HEK293 (cell line): ENCODE measurements around the gene STK16.

ENCODE experiments used
- CTCF ChIA-PET: fragments of 350-600 bp; formaldehyde crosslinking; extraction: SDS; loops from one replicate; lab custom pipeline; 2021; ENCODE audit warnings: antibody characterized with exemption; lab: Yijun Ruan, JAX
- POLR2A ChIA-PET: fragments of 300-600 bp; formaldehyde crosslinking; extraction: SDS; loops from one replicate; lab custom pipeline; 2020; ENCODE audit warnings: antibody characterized with exemption, inconsistent platforms; lab: Yijun Ruan, JAX
- H3K27ac ChIP-seq: fragments of 200-500 bp; sonication (Bioruptor generic); 2 replicates; pipeline ENCODE4 v1.5.1; 2014; ENCODE audit warnings: low read depth, low read length, control low read depth, inconsistent platforms; ENCODE audit errors: extremely low read depth
- H3K36me3 ChIP-seq, 2 experiments: fragments of 200-500 bp in 1 of 2; sonication (Bioruptor generic) in 1 of 2; 1 replicate in 1 of 2; 2 replicates in 1 of 2; pipeline ENCODE4 v1.5.1; 2014 to 2017; ENCODE audit warnings: inconsistent platforms in 2 of 2, low read length in 2 of 2; ENCODE audit not compliant: control insufficient read depth in 2 of 2, insufficient read depth in 1 of 2
- H3K4me1 ChIP-seq: fragments of 200-500 bp; sonication (Bioruptor generic); 2 replicates; pipeline ENCODE4 v1.5.1; 2014; ENCODE audit warnings: mild to moderate bottlenecking, low read length, inconsistent platforms; ENCODE audit not compliant: control insufficient read depth, insufficient read depth
- H3K4me3 ChIP-seq: 2 replicates; pipeline ENCODE4 v1.5.1; 2011; ENCODE audit warnings: low read depth, mild to moderate bottlenecking, control low read depth, low read length, moderate library complexity
- H3K9me3 ChIP-seq: fragments of 200-500 bp; sonication (Bioruptor generic); 2 replicates; pipeline ENCODE4 v1.5.1; 2014; ENCODE audit warnings: low read depth, low read length, inconsistent platforms; ENCODE audit not compliant: control insufficient read depth, insufficient read depth
- EGR2 ChIP-seq: fragments of 450-650 bp; formaldehyde crosslinking; IDR thresholded peaks from 2 replicates; pipeline ENCODE4 v1.5.1; 2016; ENCODE audit warnings: low read depth, missing biosample characterization, missing genetic modification characterization
- HOXA7 ChIP-seq: sonication (generic); formaldehyde crosslinking; IDR thresholded peaks from 2 replicates; pipeline ENCODE4 v1.8.1; 2022; ENCODE audit warnings: missing genetic modification reagents, borderline replicate concordance
- INSM2 ChIP-seq: fragments of 450-650 bp; formaldehyde crosslinking; IDR thresholded peaks from 2 replicates; pipeline ENCODE4 v1.5.1; 2016; ENCODE audit warnings: missing biosample characterization, missing genetic modification characterization
- KLF7 ChIP-seq: fragments of 450-650 bp; formaldehyde crosslinking; IDR thresholded peaks from 2 replicates; pipeline ENCODE4 v1.5.1; 2016; ENCODE audit warnings: missing biosample characterization, missing genetic modification characterization, borderline replicate concordance
- PBX3 ChIP-seq: sonication (generic); formaldehyde crosslinking; IDR thresholded peaks from 2 replicates; pipeline ENCODE4 v1.8.1; 2022; ENCODE audit warnings: mild to moderate bottlenecking, moderate library complexity, missing genetic modification reagents
- ZNF121 ChIP-seq: fragments of 450-650 bp; formaldehyde crosslinking; IDR thresholded peaks from 2 replicates; pipeline ENCODE4 v1.5.1; 2016; ENCODE audit warnings: missing biosample characterization, missing genetic modification characterization
- ZNF2 ChIP-seq: fragments of 450-650 bp; formaldehyde crosslinking; IDR thresholded peaks from 2 replicates; pipeline ENCODE4 v1.5.1; 2016; ENCODE audit warnings: missing biosample characterization, missing genetic modification characterization
- ZNF239 ChIP-seq: fragments of 450-650 bp; formaldehyde crosslinking; IDR thresholded peaks from 2 replicates; pipeline ENCODE4 v1.5.1; 2016; ENCODE audit warnings: missing biosample characterization, missing genetic modification characterization
- ZNF266 ChIP-seq: fragments of 450-650 bp; formaldehyde crosslinking; IDR thresholded peaks from 2 replicates; pipeline ENCODE4 v1.5.1; 2016; ENCODE audit warnings: missing biosample characterization, missing genetic modification characterization, low read depth
- ZNF302 ChIP-seq: fragments of 450-650 bp; formaldehyde crosslinking; IDR thresholded peaks from 2 replicates; pipeline ENCODE4 v1.5.1; 2016; ENCODE audit warnings: missing biosample characterization, missing genetic modification characterization, low read depth
- ZNF324 ChIP-seq: fragments of 450-650 bp; formaldehyde crosslinking; IDR thresholded peaks from 2 replicates; pipeline ENCODE4 v1.5.1; 2016; ENCODE audit warnings: missing biosample characterization, missing genetic modification characterization
- ZNF354C ChIP-seq: fragments of 450-650 bp; formaldehyde crosslinking; IDR thresholded peaks from 2 replicates; pipeline ENCODE4 v1.5.1; 2016; ENCODE audit warnings: missing biosample characterization, missing genetic modification characterization, low read depth, borderline replicate concordance
- ZNF366 ChIP-seq: fragments of 450-650 bp; formaldehyde crosslinking; conservative IDR thresholded peaks from 2 replicates; pipeline ENCODE4 v1.5.1; 2016; ENCODE audit warnings: missing biosample characterization, missing genetic modification characterization
- ZNF423 ChIP-seq: fragments of 450-650 bp; formaldehyde crosslinking; IDR thresholded peaks from 2 replicates; pipeline ENCODE4 v1.5.1; 2016; ENCODE audit warnings: missing biosample characterization, missing genetic modification characterization
- ZNF473 ChIP-seq: fragments of 450-650 bp; formaldehyde crosslinking; IDR thresholded peaks from 2 replicates; pipeline ENCODE4 v1.5.1; 2017; ENCODE audit warnings: missing biosample characterization, missing genetic modification characterization
- ZNF514 ChIP-seq: fragments of 450-650 bp; formaldehyde crosslinking; IDR thresholded peaks from 2 replicates; pipeline ENCODE4 v1.5.1; 2016; ENCODE audit warnings: missing biosample characterization, missing genetic modification characterization
- ZNF707 ChIP-seq: fragments of 450-650 bp; formaldehyde crosslinking; IDR thresholded peaks from 2 replicates; pipeline ENCODE4 v1.5.1; 2016; ENCODE audit warnings: missing biosample characterization, missing genetic modification characterization
- ZNF791 ChIP-seq: fragments of 450-650 bp; formaldehyde crosslinking; IDR thresholded peaks from 2 replicates; pipeline ENCODE4 v1.5.1; 2016; ENCODE audit warnings: missing biosample characterization, missing genetic modification characterization
- ZXDB ChIP-seq: fragments of 450-650 bp; formaldehyde crosslinking; IDR thresholded peaks from 2 replicates; pipeline ENCODE4 v1.5.1; 2016; ENCODE audit warnings: missing biosample characterization, missing genetic modification characterization
- TF ChIP-seq, protein P1 (sequence below): fragments of 450-650 bp; formaldehyde crosslinking; IDR thresholded peaks from 2 replicates; pipeline ENCODE4 v1.5.1; 2017; ENCODE audit warnings: missing biosample characterization, missing genetic modification characterization
- TF ChIP-seq, protein P2 (sequence below): fragments of 450-650 bp; formaldehyde crosslinking; IDR thresholded peaks from 2 replicates; pipeline ENCODE4 v1.5.1; 2016; ENCODE audit warnings: missing biosample characterization, missing genetic modification characterization
- TF ChIP-seq, protein P3 (sequence below): fragments of 450-650 bp; formaldehyde crosslinking; IDR thresholded peaks from 2 replicates; pipeline ENCODE4 v1.5.1; 2016; ENCODE audit warnings: missing biosample characterization, missing genetic modification characterization

The STK16 gene

DNA sequence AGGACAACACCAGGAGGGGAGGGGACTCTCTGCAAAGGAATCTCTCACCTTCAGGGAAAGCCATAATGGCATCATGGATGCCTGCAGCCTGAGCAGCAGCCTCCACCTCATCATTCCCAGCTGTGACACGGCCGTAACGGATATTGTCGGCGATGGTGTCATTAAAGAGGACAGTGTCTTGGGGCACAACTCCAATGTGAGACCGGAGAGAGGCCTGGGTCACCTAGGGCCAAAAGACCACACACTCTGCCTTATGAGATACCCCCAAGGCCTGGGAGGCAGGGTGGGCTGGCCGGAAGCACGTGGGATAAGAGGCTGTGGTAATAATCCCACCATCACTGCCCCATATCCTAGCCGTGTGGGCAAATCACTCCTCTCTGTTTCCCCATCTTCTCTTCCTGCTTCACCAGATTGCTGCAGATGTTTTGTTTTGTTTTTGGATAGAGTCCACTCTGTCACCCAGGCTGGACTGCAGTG is 34.4 kb upstream of the STK16 start (continued):
- TF ChIP-seq EGR2 (tag by site-specific recombination) (no peak), ZNF239 (no peak), ZNF324 (tag by site-specific recombination) (no peak), ZNF354C (tag by site-specific recombination) (no peak), ZNF514 (tag by site-specific recombination) (no peak), HOXA7 (no peak), PBX3 (CRISPR knock-in tag) (no peak), ZNF791 (no peak), ZNF2 (no peak), ZNF302 (tag by site-specific recombination) (no peak)
- TF ChIP-seq, protein P1, sequence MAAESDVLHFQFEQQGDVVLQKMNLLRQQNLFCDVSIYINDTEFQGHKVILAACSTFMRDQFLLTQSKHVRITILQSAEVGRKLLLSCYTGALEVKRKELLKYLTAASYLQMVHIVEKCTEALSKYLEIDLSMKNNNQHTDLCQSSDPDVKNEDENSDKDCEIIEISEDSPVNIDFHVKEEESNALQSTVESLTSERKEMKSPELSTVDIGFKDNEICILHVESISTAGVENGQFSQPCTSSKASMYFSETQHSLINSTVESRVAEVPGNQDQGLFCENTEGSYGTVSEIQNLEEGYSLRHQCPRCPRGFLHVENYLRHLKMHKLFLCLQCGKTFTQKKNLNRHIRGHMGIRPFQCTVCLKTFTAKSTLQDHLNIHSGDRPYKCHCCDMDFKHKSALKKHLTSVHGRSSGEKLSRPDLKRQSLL (tag by site-specific recombination): no peak

GRCh38 chr2:219213026-219213415 is 32.3 kb upstream of the STK16 start:
- TF ChIP-seq ZNF266 (tag by site-specific recombination): no peak
- TF ChIP-seq KLF7: no peak
- no peak for TF ChIP-seq ZNF121 (tag by site-specific recombination)
- no peak for TF ChIP-seq ZXDB
- no peak for TF ChIP-seq ZNF423 (tag by site-specific recombination)
- TF ChIP-seq ZNF473 (tag by site-specific recombination): no peak
- TF ChIP-seq ZNF366: no peak
- TF ChIP-seq, protein P2, sequence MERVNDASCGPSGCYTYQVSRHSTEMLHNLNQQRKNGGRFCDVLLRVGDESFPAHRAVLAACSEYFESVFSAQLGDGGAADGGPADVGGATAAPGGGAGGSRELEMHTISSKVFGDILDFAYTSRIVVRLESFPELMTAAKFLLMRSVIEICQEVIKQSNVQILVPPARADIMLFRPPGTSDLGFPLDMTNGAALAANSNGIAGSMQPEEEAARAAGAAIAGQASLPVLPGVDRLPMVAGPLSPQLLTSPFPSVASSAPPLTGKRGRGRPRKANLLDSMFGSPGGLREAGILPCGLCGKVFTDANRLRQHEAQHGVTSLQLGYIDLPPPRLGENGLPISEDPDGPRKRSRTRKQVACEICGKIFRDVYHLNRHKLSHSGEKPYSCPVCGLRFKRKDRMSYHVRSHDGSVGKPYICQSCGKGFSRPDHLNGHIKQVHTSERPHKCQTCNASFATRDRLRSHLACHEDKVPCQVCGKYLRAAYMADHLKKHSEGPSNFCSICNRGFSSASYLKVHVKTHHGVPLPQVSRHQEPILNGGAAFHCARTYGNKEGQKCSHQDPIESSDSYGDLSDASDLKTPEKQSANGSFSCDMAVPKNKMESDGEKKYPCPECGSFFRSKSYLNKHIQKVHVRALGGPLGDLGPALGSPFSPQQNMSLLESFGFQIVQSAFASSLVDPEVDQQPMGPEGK (tag by site-specific recombination): no peak
- TF ChIP-seq, protein P3, sequence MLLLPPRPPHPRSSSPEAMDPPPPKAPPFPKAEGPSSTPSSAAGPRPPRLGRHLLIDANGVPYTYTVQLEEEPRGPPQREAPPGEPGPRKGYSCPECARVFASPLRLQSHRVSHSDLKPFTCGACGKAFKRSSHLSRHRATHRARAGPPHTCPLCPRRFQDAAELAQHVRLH (tag by site-specific recombination): no peak
- TF ChIP-seq ZNF707: no peak
- no peak for TF ChIP-seq INSM2 (tag by site-specific recombination)
- H3K36me3 ChIP-seq: peaks cover 15 to 84% of the 10 kb centered on the region in 2 experiments; a peak in 2 of 3 replicates
- no peak overlapping the region for H3K27ac ChIP-seq
- no peaks in the 10 kb centered on the region for H3K9me3 ChIP-seq
- POLR2A ChIA-PET: interaction anchor here (1.4 kb wide), 1 partner anchor 37 kb away, joined by 4 read pairs; no protein-coding TSS in a partner anchor
- H3K4me3 ChIP-seq: no peak overlapping the region
- CTCF ChIA-PET: interaction anchor here (0.8 to 1.4 kb wide), 3 partner anchors 68 to 86 kb away, joined by 3 to 4 read pairs (median 3); no protein-coding TSS in a partner anchor
- peaks cover 2% of the 10 kb centered on the region; the same call in 1 of the 2 replicates for H3K4me1 ChIP-seq
